Peyer's patch (tissue), 4 donors: ENCODE measurements around the gene UBE2H. TPM values are rescaled to one million over a fixed set of nuclear protein-coding genes. Genes with fewer than 3 reads are reported as not detected.
A peak's percentile ranks its signal among the peaks of the same experiment; 100 is the strongest.
"Not testable (repeated sequence)": the region's sequence is repeated elsewhere in the genome, so short reads cannot be mapped to it uniquely, and the experiment has no call there.

ENCODE experiments used
- DNase-seq, 3 donors: peaks; one replicate each; pipeline ENCODE4 v3.0.0-alpha.2; 2017 to 2019
- H3K27ac ChIP-seq, 4 donors: fragments of 200-600 bp; sonication (generic); one replicate each; pipeline ENCODE4 v1.5.1; 2016 to 2019
- H3K27me3 ChIP-seq, 2 donors: fragments of 200-600 bp; sonication (generic); one replicate each; pipeline ENCODE4 v1.5.1; 2019
- H3K36me3 ChIP-seq, 3 donors: fragments of 200-600 bp; sonication (generic); one replicate each; pipeline ENCODE4 v1.5.1; 2016 to 2019
- H3K4me1 ChIP-seq, 4 donors: fragments of 200-600 bp; sonication (generic); one replicate each; pipeline ENCODE4 v1.5.1; 2016 to 2019
- H3K4me3 ChIP-seq, 4 donors: fragments of 200-600 bp; sonication (generic); 1 replicate in 3 of 4; 2 replicates in 1 of 4; pipeline ENCODE4 v1.5.1; 2016 to 2019; ENCODE audit warnings: mild to moderate bottlenecking in 1 of 4
- H3K9me3 ChIP-seq, 4 donors: fragments of 200-600 bp; sonication (generic); one replicate each; pipeline ENCODE4 v1.5.1; 2016 to 2019; ENCODE audit warnings: mild to moderate bottlenecking in 1 of 4
- POLR2A ChIP-seq, 2 donors: fragments of 450-650 bp; IDR thresholded peaks; one replicate each; pipeline ENCODE4 v1.5.1; 2017; ENCODE audit warnings: antibody characterized with exemption in 2 of 2, mild to moderate bottlenecking in 2 of 2, moderate library complexity in 2 of 2
- total RNA-seq, 4 donors: library from RNA; depleted of rRNA; stranded (reverse); fragments of >200 nt; gene quantifications; one replicate each; pipeline ENCODE4 v1.1.0, GENCODE V29; 2016
- TF ChIP-seq, protein P1 (sequence below), 6 experiments: fragments of 450-650 bp in 4 of 6; fragments of 200-600 bp in 2 of 6; sonication (generic) in 1 of 6; IDR thresholded peaks; one replicate each; pipeline ENCODE4 v1.5.1; 2017 to 2019; ENCODE audit warnings: antibody characterized with exemption in 6 of 6, mild to moderate bottlenecking in 3 of 6, moderate library complexity in 1 of 6

UBE2H gene
- total RNA-seq, 4 donors from 2014 or later, result 33.5 to 59.4 (median 51.4) TPM

DNA sequence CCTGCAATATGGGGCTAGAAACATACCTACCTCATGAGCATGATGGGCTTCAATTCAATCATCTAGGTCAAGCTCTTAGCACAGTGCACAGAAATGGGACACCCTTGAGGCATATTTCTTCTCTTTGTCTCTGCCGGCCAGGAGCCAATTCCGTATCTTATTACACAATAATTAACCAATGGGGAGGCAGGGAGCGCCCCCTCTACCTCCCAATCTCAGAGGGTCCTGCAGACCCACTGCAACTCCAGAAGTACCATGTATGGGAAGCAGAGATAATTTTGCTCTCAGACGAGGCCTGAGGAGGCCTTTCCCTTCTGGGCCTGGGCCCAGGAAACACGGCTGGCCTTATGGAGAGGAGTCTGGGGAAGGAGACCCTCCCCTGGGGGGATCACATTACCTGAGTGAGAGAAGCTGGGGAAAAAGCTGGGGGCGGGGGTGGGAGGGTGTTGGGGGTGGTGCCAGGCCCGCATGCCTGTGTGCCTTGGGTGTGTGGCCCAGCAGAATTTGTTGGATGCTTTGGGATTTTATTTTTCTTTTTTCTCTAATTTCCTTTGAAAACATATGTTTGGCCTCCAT is 155.5 kb downstream of the UBE2H start:
- Histone ChIP-seq H3K4me3 (no peak overlapping the region), H3K36me3 (no peaks in the 10 kb centered on the region), H3K27ac (no peak overlapping the region), H3K27me3 (no peaks in the 10 kb centered on the region), H3K9me3 (no peaks in the 10 kb centered on the region), H3K4me1 (no peaks in the 10 kb centered on the region)
- TF ChIP-seq POLR2A (IDR thresholded peaks at IDR 0.05), result no peak
- TF ChIP-seq, protein P1, sequence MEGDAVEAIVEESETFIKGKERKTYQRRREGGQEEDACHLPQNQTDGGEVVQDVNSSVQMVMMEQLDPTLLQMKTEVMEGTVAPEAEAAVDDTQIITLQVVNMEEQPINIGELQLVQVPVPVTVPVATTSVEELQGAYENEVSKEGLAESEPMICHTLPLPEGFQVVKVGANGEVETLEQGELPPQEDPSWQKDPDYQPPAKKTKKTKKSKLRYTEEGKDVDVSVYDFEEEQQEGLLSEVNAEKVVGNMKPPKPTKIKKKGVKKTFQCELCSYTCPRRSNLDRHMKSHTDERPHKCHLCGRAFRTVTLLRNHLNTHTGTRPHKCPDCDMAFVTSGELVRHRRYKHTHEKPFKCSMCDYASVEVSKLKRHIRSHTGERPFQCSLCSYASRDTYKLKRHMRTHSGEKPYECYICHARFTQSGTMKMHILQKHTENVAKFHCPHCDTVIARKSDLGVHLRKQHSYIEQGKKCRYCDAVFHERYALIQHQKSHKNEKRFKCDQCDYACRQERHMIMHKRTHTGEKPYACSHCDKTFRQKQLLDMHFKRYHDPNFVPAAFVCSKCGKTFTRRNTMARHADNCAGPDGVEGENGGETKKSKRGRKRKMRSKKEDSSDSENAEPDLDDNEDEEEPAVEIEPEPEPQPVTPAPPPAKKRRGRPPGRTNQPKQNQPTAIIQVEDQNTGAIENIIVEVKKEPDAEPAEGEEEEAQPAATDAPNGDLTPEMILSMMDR (IDR thresholded peaks at IDR 0.05), result no peak
- peak in 1 of 3 donors; percentile 16 for DNase-seq

DNA sequence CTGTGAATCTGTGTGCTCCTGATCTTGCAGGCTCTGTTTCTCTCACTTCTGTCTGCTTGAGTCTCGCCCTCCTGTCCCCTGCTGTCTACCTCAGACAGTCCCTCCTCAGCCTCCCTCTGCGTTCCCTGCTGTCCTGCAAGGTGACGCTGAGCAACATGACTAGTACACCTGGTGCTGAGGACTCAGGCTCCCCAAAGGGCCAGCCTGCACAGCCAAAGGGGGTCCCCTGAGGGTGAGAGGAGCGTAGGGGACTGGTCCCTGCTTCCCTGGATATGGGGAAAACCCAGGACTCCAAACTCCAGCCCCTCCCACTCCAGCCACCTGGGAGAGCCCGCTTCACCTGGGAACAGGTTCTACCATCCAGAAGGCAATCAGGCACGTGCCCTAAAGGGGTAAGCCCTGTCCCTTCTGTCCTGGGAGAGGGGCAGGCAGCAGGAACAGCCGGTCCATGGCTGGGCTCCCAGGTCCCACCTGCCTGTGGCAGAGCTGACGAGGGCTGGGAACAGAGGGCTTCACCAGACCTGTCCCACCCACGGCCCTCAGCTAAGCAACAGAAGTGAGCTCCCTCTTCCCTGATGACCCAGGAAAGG is 156.5 kb downstream of the UBE2H start:
- Histone ChIP-seq H3K36me3 (no peaks in the 10 kb centered on the region), H3K27ac (no peak overlapping the region), H3K4me3 (no peak overlapping the region), H3K4me1 (no peaks in the 10 kb centered on the region), H3K9me3 (no peaks in the 10 kb centered on the region), H3K27me3 (no peaks in the 10 kb centered on the region)
- DNase-seq, result peak in 1 of 3 donors; percentile 21
- TF ChIP-seq, protein P1 (IDR thresholded peaks at IDR 0.05), result no peak
- TF ChIP-seq POLR2A (IDR thresholded peaks at IDR 0.05), result no peak

DNA sequence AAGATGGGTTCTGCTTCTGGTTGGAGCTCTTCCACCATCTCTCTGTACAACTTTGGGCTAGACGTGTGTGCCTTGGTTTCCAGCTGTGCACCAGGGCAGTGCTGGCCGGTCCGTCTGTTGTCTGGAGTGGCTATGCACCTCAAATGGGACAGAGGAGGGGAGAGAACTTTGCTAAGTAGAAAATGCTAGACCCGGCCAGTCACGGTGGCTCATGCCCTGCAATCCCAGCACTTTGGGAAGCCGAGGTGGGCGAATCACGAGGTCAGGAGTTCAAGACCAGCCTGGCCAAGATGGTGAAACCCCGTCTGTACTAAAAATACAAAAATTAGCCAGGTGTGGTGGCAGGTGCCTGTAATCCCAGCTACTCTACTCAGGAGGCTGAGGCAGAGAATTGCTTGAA is 158.3 kb downstream of the UBE2H start:
- H3K4me3 ChIP-seq, H3K4me1 ChIP-seq, H3K36me3 ChIP-seq, H3K27ac ChIP-seq, H3K27me3 ChIP-seq, H3K9me3 ChIP-seq: not testable (repeated sequence)
- DNase-seq, result peak in 1 of 3 donors; percentile 35

DNA sequence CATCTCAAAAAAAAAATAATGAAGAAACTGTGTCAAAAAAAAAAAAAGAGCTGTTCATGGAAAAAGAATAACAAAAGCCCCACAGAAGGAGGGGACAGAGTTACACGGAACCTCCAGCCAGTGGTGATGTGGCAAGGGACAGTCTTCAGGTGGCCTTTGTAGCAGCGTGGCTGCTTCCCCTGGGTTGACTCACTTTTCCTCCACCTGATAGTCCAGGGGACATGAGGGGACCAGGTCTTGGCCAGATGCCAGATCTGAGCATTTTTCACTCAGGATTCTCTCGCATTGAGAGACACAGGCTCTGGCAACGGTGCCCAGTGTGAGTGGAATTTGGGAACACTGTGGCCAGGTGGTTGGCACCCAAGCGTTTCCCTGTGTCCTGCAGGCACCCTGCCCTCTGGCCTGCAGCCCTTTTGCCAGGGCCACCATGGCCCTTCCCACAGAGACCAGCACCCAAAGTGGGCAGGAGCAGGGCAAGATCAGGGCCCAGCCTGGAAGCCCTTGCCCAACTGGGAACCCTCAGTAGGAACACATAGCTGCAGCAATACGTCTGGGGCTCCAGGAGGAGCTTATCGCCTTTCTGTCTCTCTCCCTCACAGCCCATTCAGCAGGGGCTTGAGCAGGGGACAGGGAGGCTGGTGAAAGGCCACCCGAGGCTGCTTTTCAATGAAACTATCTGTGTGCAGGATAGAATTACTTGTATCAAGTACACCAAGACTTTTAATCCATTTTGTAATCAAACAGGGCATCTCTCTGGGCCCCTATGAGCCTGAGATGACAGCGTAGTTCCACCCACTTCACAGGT is 159.1 kb downstream of the UBE2H start:
- Histone ChIP-seq H3K9me3 (no peaks in the 10 kb centered on the region), H3K27me3 (no peaks in the 10 kb centered on the region), H3K36me3 (no peaks in the 10 kb centered on the region), H3K27ac (no peak overlapping the region), H3K4me3 (no peak overlapping the region), H3K4me1 (no peaks in the 10 kb centered on the region)
- peak in 1 of 3 donors; percentile 21 for DNase-seq
- TF ChIP-seq POLR2A (IDR thresholded peaks at IDR 0.05), result no peak
- TF ChIP-seq, protein P1 (IDR thresholded peaks at IDR 0.05), result no peak

DNA sequence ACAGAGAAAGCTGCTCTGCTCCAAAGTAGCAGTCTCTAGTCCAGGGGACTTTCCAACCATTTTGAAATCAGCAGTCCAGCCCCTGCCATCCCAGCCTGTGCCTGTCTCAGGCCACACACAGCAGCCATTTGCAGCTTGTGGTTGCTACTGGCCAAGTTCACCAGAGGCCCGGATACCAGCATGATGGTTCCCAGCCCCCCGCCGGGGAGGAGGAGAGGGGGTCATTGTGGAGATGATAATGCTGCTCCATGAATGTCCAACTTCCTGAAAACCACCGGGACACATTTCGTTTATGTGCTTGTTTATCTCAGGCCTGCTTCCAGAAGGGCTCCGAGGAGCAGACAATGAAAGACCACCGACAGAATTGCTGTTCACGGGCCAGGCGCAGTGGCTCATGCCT is 160.0 kb downstream of the UBE2H start:
- DNase-seq, result peak in 1 of 3 donors; percentile 14
- TF ChIP-seq POLR2A (IDR thresholded peaks at IDR 0.05), result no peak
- TF ChIP-seq, protein P1 (IDR thresholded peaks at IDR 0.05), result no peak
- H3K27me3 ChIP-seq, result no peaks in the 10 kb centered on the region
- no peaks in the 10 kb centered on the region for H3K9me3 ChIP-seq
- H3K4me1 ChIP-seq, result no peaks in the 10 kb centered on the region
- H3K27ac ChIP-seq, result no peak overlapping the region
- no peak overlapping the region for H3K4me3 ChIP-seq
- no peaks in the 10 kb centered on the region for H3K36me3 ChIP-seq

DNA sequence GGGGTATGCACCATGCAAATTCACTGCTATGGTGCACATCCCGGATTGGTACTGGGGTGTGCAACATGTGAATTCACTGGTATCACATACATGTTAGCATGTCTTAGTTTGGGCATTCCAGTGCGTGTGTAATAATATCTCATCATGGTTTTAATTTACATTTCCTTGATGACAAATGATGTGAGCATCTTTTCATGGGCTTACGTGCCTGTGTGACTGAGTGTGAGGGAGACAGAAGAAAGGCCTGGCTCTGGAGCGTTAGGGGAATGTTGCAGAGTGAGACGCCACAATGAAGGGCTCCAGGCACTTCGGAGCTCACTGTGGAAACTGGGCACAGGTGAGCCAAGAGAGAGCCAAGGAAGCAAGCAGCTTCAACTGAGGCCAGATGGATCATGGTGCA is 162.6 kb downstream of the UBE2H start:
- H3K9me3 ChIP-seq, result no peaks in the 10 kb centered on the region
- TF ChIP-seq POLR2A (IDR thresholded peaks at IDR 0.05), result no peak
- no peak overlapping the region for H3K4me3 ChIP-seq
- no peaks in the 10 kb centered on the region for H3K36me3 ChIP-seq
- DNase-seq, result no peak
- H3K4me1 ChIP-seq, result peaks cover 3 to 10% (median 5%) of the 10 kb centered on the region in 4 donors
- H3K27me3 ChIP-seq, result peaks cover 0 to 10% of the 10 kb centered on the region in 2 donors
- H3K27ac ChIP-seq, result no peak overlapping the region
